Activated CD8-positive, alpha-beta memory T cell treated with anti-CD3 and anti-CD28 coated beads, Interleukin-2, amount 50 U/mL, for 24 hours (primary cell): Measurements from ENCODE around the gene C6.
"Not testable (repeated sequence)": the region's sequence is repeated elsewhere in the genome, so short reads cannot be mapped to it uniquely, and the experiment has no call there.

Experiments used
- DNase-seq: peaks from one replicate; pipeline ENCODE4 v3.0.0-alpha.2; 2020; ENCODE audit errors: extremely low read depth

C6 gene

GRCh38 chr5:41213340-41213739, at the start of gene C6:
TSS of gene C6 (minus strand) at chr5:41213532. CDS start at chr5:41203230, 10,302 bp downstream.
- no peak for DNase-seq

- no peak for DNase-seq
These were observed 43.1 kb upstream of the C6 start for GRCh38 chr5:41256400-41256799.

DNA sequence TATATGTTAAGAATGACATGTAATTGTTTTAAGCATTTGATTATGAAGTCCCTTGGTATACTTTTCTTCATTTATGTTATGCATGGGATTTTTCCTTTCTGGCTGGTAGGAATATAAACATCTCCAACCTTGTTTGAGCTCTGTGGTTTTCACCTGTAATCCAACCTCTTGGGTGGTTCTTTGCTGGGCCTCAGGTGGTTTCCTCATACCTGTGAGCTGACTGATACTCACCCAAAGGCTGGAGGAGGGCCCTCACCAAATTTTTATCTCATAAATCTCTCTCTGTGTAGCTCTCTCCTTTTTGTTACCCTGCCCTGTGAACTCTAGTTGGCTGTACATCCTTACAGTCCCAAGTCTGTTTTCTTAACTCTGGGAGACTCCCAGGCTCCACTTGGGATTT, 39.8 kb upstream of the C6 start:
- DNase-seq, result no peak

DNA sequence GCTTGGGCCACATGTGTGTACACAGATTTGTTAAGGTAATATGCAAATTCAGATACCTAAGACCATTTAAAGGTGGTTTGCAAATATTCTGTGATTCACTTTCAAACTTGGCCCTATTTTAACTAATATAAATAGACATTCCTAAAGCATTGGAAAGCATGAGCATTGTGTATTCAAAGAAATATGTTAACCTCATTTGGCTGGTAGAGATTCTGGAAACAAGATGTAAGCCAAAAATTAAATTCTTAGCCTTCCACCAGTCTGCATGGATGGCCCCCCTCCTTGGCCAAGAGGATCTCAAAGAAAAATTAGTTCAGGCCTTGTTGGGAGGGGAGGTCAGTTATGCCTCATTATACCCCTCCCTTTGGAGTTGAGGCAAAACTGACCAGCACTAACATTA, 38.7 kb upstream of the C6 start:
- DNase-seq, result no peak

DNA sequence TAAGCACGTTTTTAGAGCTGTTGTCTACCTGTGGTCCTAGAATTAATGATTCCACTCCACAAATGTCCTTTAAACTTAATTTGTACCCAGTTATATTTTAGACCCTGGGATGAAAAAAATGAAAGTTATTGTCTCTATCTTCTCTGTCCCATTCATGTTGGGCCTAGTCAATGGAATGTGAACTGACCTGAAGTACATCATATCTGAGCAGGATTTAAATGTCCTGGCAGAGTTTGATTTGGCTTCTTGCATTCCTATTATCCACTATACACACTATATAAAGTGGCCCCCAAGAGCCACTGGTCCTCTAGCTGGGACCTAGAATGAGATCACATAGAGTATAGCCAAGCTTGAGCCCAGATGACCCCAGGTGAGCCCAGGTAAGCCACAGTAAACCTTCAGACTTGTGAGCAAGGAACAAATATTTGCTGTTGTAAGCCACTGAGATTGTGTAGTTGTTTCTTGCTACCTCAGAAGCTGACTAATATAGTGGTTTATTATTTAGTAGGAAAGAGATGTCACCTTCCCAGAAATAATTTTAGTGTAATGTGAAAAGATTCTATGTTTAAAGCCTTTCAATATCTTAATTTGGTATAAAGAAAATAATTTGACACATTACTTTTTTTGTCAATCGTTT, 37.1 kb upstream of the C6 start:
- DNase-seq, result no peak

- DNase-seq, result no peak
These were observed 33.8 kb upstream of the C6 start for GRCh38 chr5:41247135-41247534.

GRCh38 chr5:41246376-41246775, 33.0 kb upstream of the C6 start:
- DNase-seq, result no peak

DNA sequence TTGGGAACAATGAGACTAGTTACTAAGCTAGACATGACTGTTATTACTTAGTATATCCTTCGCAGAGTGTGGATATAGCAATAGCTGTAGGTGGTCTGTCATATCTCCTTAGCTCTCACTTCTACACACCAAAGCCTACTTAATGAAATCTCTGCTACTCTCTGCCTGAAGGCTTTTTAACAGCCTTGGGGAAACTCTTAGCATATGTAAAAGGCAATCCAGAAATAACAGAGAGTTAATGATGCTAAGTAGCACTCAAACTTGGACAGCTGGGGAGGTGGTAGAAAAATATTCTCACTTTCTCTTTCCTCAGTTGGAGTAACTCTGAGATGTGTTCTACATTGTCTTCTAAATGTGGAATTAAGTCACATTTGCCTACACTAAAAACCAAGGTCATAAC, 30.2 kb upstream of the C6 start:
- no peak for DNase-seq

GRCh38 chr5:41240985-41241384, 27.7 kb upstream of the C6 start:
- no peak for DNase-seq

GRCh38 chr5:41240390-41240789, 27.1 kb upstream of the C6 start:
- DNase-seq, result no peak

DNA sequence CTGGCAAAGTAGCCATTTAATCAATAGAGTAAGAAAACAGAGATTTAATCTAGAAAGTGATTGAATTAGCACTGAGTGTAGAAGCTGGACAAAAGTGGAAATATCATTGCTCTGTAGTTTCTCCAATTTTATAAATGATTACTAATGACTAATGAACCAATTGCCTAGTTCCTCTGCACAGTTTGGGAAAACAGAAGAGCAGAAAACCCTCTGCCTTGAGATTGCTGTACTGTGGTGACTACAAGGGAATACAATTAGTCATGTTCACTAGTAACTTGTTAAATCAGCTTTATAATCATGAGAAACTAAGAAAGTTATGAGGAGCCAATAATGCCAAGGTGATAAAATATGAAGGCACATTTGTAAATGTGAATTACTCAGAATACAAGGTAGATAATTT, 21.1 kb upstream of the C6 start:
- no peak for DNase-seq

GRCh38 chr5:41232797-41233196, 19.5 kb upstream of the C6 start:
- DNase-seq, result no peak

DNA sequence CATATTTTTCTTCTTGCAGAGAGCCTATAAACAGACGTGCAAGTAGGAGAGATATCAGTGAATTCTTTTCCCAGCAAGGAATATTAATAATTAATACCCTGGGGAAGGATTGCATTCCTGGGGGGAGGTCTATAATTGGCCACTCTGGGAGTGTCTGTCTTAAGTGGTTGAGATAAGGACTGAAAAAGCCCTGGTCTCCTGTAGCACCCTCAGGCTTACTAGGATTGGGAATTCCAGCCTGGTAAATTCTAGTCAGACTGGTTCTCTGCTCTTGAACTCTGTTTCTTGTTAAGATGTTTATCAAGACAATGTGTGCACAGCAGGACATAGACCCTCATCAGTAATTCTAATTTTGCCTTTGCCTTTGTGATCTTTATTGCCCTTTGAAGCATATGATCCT, 16.9 kb upstream of the C6 start:
- DNase-seq, result not testable (repeated sequence)

GRCh38 chr5:41223962-41224361, 10.6 kb upstream of the C6 start:
- DNase-seq, result no peak

DNA sequence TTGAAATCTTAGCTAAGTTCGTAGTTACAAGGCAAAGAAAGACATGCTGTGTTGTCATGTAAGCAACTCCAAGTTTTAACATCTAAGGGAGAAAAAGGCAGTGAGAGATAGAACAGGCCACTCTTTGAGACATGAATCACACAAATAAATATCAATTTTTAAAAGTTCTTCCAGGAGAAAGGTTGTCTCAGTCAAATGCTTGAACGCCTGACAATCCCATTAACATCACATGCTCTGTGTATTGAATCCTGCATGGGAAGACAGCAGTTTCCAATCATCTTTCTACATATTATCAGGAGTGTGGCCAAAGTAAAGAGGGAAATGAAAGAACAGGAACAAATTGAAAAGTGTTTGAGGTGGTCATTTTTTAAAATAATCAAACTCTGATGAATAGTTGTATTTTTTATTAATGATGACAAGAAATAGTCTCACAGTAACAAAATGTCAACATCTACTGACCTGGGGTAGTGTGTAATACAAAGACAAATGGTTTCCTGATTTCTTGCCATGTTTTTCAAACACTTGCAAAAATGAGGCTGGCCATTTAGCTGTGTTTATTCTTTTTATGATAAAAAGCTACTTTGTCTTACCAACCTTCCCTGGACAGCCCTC, 6.4 kb upstream of the C6 start:
- no peak for DNase-seq

DNA sequence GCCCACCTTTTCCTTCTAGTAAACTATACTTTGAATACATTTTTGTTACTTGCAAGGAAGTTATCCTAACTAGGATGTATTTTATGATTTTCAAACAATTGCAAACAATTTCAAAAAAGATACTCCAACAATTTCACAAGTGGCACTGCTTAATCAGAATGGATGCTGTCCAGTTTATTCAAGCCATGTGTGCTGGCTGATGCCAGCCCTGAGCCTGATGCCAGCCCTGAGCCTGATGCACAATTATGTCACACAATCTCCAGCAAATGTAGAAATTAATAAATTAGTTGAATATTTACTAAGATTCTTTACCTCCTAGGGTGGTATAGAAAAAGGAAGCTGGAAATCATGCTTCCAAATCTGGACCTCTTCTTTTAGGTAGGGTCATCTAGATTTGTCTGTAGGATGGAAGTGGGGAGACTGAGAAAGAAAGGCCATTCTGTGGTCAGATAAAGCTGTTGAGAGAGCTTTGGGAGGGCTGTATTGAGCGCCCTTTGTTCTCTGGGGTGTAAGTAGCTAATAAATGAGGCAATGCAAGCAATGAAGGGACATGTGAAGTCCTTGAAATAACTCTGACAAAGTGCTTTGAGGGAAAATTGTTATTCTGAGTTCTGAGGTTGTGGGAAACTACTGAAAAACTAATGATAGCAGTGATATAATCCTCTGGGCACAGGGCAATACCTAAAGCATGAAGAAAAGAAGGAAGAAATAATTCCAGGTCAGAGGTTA, 5.8 kb upstream of the C6 start:
- DNase-seq, result no peak

- DNase-seq, result no peak
These were observed 850 bp upstream of the C6 start for GRCh38 chr5:41214182-41214581.

GRCh38 chr5:41212935-41213334, 397 bp downstream of the C6 start:
- no peak for DNase-seq

DNA sequence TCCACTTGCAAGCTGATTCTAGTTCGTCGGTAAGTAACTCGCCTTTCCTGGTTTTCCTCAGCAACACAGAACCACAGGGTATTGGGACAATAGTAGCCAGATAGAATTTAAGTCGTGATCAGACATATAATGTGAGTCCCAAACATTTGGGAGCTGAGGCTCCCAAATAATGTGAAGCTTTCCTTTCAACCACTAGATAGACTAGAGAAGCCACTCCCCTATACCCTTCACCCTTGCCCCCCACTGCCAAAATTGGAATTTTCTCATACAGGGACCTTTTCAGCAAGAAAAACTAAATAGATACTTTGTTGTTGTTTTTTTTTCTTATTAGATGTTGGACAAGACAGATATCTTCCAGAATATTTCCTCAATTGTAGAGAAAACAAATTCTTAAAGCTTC, 1.9 kb downstream of the C6 start:
- DNase-seq, result no peak

DNA sequence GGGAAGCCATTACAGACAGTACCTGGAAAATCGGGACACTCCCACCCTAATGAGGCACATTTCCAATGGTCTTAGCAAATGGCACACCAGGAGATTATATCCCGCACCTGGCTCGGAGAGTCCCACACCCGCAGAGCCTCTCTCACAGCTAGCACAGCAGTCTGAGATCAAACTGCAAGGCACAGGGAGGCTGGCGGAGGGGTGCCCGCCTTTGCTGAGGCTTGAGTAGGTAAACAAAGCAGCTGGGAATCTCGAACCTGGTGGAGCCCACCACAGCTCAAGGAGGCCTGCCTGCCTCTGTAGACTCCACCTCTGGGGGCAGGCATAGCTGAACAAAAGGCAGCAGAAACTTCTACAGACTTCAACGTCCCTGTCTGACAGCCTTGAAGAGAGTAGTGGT, 7.9 kb downstream of the C6 start:
- DNase-seq, result not testable (repeated sequence)

GRCh38 chr5:41203033-41203432, 10.3 kb downstream of the C6 start:
- no peak for DNase-seq

GRCh38 chr5:41201082-41201772, 12.1 kb downstream of the C6 start:
- DNase-seq, result no peak

- DNase-seq, result no peak
These were observed 12.8 kb downstream of the C6 start for GRCh38 chr5:41200506-41200905.
